ENCODE data around the gene FSIP2.

Gene FSIP2

DNA sequence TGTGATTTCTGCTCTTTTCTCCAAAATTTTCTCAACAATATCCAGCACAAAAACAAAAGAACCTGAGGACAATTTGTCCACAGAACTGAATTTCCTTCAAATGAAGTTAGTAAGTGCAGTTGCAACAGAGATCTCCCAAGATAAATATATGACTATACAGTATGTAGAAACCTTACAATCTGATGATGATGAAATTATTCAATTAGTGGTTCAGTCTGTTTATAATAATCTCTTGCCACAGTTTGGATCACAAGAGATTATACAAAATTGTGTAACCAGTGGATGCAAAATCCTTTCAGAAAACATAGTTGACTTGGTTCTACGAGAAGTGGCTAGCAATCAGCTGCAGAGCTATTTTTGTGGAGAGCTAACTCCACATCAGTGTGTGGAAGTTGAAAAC is 68.7 kb downstream of the FSIP2 start (continued):
- no peak for TF ChIP-seq ZBTB6 (tag by site-specific recombination; IDR thresholded peaks at IDR 0.05)
- no peak for TF ChIP-seq GLIS2 (tag by site-specific recombination; IDR thresholded peaks at IDR 0.05)
- no peak for TF ChIP-seq BCL11B (tag by site-specific recombination; IDR thresholded peaks at IDR 0.05; ENCODE audit: low read depth)
- no peak for TF ChIP-seq ZNF664 (tag by site-specific recombination; IDR thresholded peaks at IDR 0.05)
- no peak for TF ChIP-seq FEZF1 (tag by site-specific recombination; IDR thresholded peaks at IDR 0.05)
- TF ChIP-seq ZNF777 (tag by site-specific recombination; IDR thresholded peaks at IDR 0.05; ENCODE audit: borderline replicate concordance): no peak
- TF ChIP-seq ZNF18 (tag by site-specific recombination; IDR thresholded peaks at IDR 0.05): no peak
- no peak for TF ChIP-seq ZNF48 (tag by site-specific recombination; IDR thresholded peaks at IDR 0.05)
- TF ChIP-seq ZNF658 (tag by site-specific recombination; IDR thresholded peaks at IDR 0.05): no peak

DNA sequence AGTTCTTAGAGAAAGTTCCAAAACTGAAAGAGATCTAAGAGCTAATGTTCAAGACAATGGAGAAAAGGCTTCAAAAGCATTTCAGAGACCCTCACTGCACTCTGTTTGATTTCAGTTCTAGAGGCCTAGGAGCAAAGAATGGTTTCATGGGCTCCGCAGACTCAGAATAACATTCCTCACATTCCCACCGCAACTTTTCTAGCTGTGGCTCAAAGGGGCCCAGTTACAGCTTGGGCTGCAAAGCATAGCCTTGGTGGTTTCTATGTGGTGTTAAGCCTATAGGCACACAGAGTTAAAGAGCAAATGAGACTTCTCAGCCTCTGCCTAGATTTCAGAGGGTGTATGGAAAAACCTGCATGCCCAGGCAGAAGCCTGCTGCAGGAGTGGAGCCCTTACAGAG is 73.0 kb downstream of the FSIP2 start:
- Histone ChIP-seq H3K9me3 (ENCODE audit: control insufficient read depth, insufficient read depth, low read depth, low read length) (no peaks in the 10 kb centered on the region), H3K4me1 (ENCODE audit: control insufficient read depth, insufficient read depth, low read length) (no peaks in the 10 kb centered on the region), H3K4me3 (ENCODE audit: low read depth, low read length) (no peak overlapping the region), H3K36me3 (ENCODE audit: control insufficient read depth in 2 of 2, insufficient read depth in 1 of 2, low read length in 2 of 2) (no peaks in the 10 kb centered on the region), H3K27ac (ENCODE audit: extremely low read depth, low read depth, low read length) (no peak overlapping the region)
- TF ChIP-seq ZNF175 (tag by site-specific recombination; IDR thresholded peaks at IDR 0.05): no peak
- TF ChIP-seq, protein P1, sequence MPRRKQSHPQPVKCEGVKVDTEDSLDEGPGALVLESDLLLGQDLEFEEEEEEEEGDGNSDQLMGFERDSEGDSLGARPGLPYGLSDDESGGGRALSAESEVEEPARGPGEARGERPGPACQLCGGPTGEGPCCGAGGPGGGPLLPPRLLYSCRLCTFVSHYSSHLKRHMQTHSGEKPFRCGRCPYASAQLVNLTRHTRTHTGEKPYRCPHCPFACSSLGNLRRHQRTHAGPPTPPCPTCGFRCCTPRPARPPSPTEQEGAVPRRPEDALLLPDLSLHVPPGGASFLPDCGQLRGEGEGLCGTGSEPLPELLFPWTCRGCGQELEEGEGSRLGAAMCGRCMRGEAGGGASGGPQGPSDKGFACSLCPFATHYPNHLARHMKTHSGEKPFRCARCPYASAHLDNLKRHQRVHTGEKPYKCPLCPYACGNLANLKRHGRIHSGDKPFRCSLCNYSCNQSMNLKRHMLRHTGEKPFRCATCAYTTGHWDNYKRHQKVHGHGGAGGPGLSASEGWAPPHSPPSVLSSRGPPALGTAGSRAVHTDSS (tag by site-specific recombination; IDR thresholded peaks at IDR 0.05): no peak
- TF ChIP-seq INSM2 (tag by site-specific recombination; IDR thresholded peaks at IDR 0.05): no peak
- no peak for TF ChIP-seq OSR2 (tag by site-specific recombination; IDR thresholded peaks at IDR 0.05)
- no peak for TF ChIP-seq GLI4 (tag by site-specific recombination; IDR thresholded peaks at IDR 0.05)
- TF ChIP-seq IKZF3 (tag by site-specific recombination; IDR thresholded peaks at IDR 0.05): no peak
- no peak for TF ChIP-seq ZNF544 (tag by site-specific recombination; IDR thresholded peaks at IDR 0.05)
- CTCF ChIA-PET: no interaction called here
- POLR2A ChIA-PET: no interaction called here

GRCh38 chr2:185813707-185814106 is 75.1 kb downstream of the FSIP2 start:
- no peak overlapping the region for H3K27ac ChIP-seq (ENCODE audit: extremely low read depth, low read depth, low read length)
- H3K36me3 ChIP-seq (ENCODE audit: control insufficient read depth in 2 of 2, insufficient read depth in 1 of 2, low read length in 2 of 2): no peaks in the 10 kb centered on the region
- no peaks in the 10 kb centered on the region for H3K9me3 ChIP-seq (ENCODE audit: control insufficient read depth, insufficient read depth, low read depth, low read length)
- no peaks in the 10 kb centered on the region for H3K4me1 ChIP-seq (ENCODE audit: control insufficient read depth, insufficient read depth, low read length)
- H3K4me3 ChIP-seq (ENCODE audit: low read depth, low read length): no peak overlapping the region
- ChIA-PET POLR2A (no interaction called here), CTCF (no interaction called here)
- no peak for TF ChIP-seq ZBTB48 (tag by site-specific recombination; IDR thresholded peaks at IDR 0.05)
- no peak for TF ChIP-seq ZNF18 (tag by site-specific recombination; IDR thresholded peaks at IDR 0.05)
- no peak for TF ChIP-seq WT1 (tag by site-specific recombination; IDR thresholded peaks at IDR 0.05)
- TF ChIP-seq EGR2 (tag by site-specific recombination; IDR thresholded peaks at IDR 0.05; ENCODE audit: low read depth): no peak
- no peak for TF ChIP-seq ZNF133 (tag by site-specific recombination; IDR thresholded peaks at IDR 0.05)
- TF ChIP-seq ZNF211 (tag by site-specific recombination; IDR thresholded peaks at IDR 0.05; ENCODE audit: low read depth): no peak
- no peak for TF ChIP-seq ZNF48 (tag by site-specific recombination; IDR thresholded peaks at IDR 0.05)
- no peak for TF ChIP-seq ZNF560 (tag by site-specific recombination; IDR thresholded peaks at IDR 0.05; ENCODE audit: borderline replicate concordance)
- TF ChIP-seq ZBTB49 (tag by site-specific recombination; IDR thresholded peaks at IDR 0.05; ENCODE audit: low read depth): no peak
- TF ChIP-seq OSR2 (tag by site-specific recombination; IDR thresholded peaks at IDR 0.05): no peak
- no peak for TF ChIP-seq SCRT1 (tag by site-specific recombination; IDR thresholded peaks at IDR 0.05; ENCODE audit: borderline replicate concordance)
- no peak for TF ChIP-seq ZNF473 (tag by site-specific recombination; IDR thresholded peaks at IDR 0.05)

All from HEK293 (cell line).